GM12864 (cell line): Measurements from ENCODE around the gene STKLD1.

Experiments used
- DNase-seq: peaks from one replicate; pipeline ENCODE4 v3.0.0-alpha.2; 2011; ENCODE audit warnings: low read depth
- H3K4me3 ChIP-seq: 2 replicates; pipeline ENCODE4 v1.5.1; 2011; ENCODE audit warnings: mild to moderate bottlenecking, low read depth, low read length, control low read depth
- TF ChIP-seq, protein P1 (sequence below): IDR thresholded peaks from 2 replicates; pipeline ENCODE4 v1.5.1; 2011; ENCODE audit warnings: low read depth, mild to moderate bottlenecking, moderate library complexity, low read length, control low read depth, inconsistent platforms; ENCODE audit errors: missing control alignments

The STKLD1 gene

DNA sequence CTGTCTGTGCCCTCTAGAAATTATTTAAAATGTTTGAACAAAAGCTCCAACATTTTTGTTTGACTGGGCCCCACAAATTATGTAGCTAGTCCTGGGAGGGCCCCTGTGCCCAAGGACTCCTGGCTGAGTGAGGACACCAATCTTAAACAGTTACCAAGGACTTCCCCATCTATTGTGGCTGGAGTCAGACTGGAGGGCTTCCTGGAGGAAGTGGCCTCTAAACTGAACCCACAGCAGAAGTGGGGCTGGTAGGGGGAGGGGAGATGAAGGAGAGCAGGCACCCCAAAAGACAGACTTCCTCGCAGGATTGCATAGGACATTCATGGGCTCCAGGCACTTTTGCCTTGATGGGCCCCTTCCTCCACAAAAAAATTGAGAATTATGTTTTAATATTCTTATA, 54.1 kb downstream of the STKLD1 start:
- no peak for DNase-seq
- no peak overlapping the region for H3K4me3 ChIP-seq
- TF ChIP-seq, protein P1, sequence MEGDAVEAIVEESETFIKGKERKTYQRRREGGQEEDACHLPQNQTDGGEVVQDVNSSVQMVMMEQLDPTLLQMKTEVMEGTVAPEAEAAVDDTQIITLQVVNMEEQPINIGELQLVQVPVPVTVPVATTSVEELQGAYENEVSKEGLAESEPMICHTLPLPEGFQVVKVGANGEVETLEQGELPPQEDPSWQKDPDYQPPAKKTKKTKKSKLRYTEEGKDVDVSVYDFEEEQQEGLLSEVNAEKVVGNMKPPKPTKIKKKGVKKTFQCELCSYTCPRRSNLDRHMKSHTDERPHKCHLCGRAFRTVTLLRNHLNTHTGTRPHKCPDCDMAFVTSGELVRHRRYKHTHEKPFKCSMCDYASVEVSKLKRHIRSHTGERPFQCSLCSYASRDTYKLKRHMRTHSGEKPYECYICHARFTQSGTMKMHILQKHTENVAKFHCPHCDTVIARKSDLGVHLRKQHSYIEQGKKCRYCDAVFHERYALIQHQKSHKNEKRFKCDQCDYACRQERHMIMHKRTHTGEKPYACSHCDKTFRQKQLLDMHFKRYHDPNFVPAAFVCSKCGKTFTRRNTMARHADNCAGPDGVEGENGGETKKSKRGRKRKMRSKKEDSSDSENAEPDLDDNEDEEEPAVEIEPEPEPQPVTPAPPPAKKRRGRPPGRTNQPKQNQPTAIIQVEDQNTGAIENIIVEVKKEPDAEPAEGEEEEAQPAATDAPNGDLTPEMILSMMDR: no peak

DNA sequence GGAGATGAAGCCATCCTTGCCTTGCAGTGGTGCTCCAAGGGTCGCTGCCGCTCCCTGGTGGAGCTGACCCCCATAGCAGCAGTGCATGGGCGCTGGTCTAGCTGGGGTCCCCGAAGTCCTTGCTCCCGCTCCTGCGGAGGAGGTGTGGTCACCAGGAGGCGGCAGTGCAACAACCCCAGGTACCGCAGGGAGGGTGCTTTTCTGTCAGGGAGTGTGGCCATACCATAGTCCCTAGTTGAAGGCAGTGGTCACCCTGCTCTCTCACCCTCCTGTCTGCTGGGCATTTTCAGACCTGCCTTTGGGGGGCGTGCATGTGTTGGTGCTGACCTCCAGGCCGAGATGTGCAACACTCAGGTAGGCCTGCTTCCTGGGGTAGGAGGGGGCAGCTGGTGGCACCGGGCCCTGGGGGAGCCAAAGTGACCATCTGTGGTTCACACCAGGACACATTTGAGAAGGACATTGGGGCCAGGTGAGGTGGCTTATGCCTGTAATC, 57.2 kb downstream of the STKLD1 start:
- DNase-seq: no peak
- TF ChIP-seq, protein P1: no peak
- H3K4me3 ChIP-seq: no peak overlapping the region

DNA sequence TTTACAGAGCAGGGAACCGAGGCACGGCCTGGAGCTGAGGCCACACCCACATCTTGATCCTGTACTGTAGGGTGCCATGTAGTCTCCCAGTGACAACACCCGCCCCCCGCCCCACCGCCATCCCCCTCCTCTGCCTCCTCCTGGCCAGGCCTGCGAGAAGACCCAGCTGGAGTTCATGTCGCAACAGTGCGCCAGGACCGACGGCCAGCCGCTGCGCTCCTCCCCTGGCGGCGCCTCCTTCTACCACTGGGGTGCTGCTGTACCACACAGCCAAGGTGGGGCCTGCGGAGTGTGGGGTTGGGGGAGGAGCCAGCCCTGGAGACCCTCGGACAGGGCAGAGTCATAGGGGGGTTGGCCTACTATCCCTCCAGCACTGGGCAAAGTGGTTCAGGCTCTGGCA, 60.5 kb downstream of the STKLD1 start:
- no peak overlapping the region for H3K4me3 ChIP-seq
- no peak for DNase-seq
- TF ChIP-seq, protein P1: no peak

DNA sequence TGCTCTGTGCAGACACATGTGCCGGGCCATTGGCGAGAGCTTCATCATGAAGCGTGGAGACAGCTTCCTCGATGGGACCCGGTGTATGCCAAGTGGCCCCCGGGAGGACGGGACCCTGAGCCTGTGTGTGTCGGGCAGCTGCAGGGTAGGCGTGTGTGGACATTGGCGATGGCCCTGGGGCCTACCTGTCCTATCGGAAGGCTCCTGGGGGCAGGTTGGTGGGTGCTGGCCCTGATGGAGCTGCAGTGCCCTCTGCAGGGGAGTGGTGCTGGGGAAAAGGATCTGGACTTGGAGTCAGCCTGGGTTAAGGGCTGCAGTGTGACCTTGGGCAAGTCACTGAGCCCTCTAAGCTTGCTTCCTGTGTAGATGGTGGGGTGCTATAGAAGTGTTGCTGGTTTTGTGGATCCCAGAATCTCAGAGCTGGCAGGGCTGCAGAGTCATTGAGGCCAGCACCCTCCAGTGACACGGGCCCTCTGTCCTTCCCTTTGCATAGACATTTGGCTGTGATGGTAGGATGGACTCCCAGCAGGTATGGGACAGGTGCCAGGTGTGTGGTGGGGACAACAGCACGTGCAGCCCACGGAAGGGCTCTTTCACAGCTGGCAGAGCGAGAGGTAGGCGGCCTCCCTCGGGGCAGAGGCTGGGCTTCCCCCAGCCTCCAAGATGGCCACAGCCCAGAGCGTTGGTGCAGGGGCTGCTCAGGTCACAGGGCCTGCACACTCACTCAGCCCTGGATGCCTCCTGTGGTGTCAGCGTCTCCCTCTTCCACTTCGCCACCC, 61.8 kb downstream of the STKLD1 start:
- TF ChIP-seq, protein P1: peak; percentile 62
- no peak for DNase-seq
- H3K4me3 ChIP-seq: no peak overlapping the region

DNA sequence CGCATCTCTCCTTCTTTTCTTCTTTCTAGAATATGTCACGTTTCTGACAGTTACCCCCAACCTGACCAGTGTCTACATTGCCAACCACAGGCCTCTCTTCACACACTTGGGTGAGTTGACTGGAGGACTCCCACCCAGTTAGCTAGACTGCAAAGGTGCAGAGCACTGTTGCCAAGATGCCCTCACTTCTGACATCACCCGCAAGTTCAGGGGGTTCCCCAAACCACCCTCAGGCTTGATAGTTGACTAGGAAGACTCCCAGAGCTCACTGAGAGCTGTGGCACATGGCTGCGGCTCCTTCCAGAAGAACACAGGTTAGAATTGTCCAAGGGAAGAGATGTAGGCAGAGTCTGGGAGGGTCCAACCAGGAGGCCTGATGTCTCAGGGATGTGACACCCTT, 63.2 kb downstream of the STKLD1 start:
- no peak for DNase-seq

DNA sequence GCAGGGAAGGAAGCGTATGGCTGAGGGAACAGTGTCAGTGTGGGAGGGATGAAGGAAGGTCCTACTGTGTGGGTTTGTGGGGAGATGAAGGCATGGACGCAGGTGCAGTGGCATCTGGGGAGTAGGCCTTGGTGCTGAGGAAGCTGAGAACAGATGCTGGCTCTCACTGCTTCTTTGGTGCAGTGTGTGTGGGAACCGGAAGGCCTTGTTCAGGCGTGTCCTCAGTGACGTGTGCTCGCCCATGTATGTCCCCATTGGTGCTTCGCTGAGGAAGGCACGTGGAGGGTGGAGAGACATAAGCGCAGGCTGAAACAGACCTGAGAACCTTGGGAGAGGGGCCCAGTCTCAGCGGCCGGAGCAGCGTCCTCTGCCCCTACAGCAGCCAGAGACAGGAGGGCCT, 64.7 kb downstream of the STKLD1 start:
- DNase-seq: peak; percentile 66
- no peak overlapping the region for H3K4me3 ChIP-seq
- TF ChIP-seq, protein P1: no peak

More for the DNA sequence above, 63.2 kb downstream of the STKLD1 start:
- TF ChIP-seq, protein P1: no peak
- no peak overlapping the region for H3K4me3 ChIP-seq

DNA sequence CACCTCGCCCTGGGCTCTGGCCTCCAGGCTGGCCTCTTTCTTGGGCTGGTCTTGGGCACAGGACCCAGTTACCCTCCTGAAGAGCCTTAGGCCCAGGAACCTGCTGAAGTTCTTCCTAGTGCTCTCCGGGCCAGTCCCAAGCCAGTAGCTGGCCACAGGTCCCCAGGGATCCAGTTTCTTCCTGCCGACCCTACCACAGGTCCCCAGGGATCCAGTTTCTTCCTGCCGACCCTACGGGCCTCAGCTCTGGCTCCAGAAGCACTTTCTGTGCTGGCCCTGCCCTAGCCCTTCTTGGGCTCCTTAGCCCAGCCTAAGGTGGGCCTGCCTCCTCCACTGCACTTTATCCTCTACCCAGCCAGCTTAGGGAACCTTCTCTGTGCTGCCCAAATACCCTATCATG, 65.4 kb downstream of the STKLD1 start:
- no peak overlapping the region for H3K4me3 ChIP-seq
- no peak for DNase-seq
- TF ChIP-seq, protein P1: no peak
